Putamen (tissue), 1 donor: ENCODE results near the gene RPL6.
"Not testable (repeated sequence)": the region's sequence is repeated elsewhere in the genome, so short reads cannot be mapped to it uniquely, and the experiment has no call there.

Source experiments
- DNase-seq: peaks from one replicate; pipeline ENCODE4 v3.0.0-alpha.2; 2016; ENCODE audit warnings: low spot score

Gene RPL6

GRCh38 chr12:112419297-112420133 is 10.1 kb upstream of the RPL6 start:
- DNase-seq: no peak

GRCh38 chr12:112418608-112419296 is 9.3 kb upstream of the RPL6 start, which contains the start of gene PTPN11:
TSS of gene PTPN11 (plus strand) at chr12:112418947. CDS start at chr12:112419112, 165 bp downstream.
- peak; percentile 82 for DNase-seq

- DNase-seq: no peak
Measured at GRCh38 chr12:112418273-112418607, 8.8 kb upstream of the RPL6 start.

- DNase-seq: not testable (repeated sequence)
Measured at GRCh38 chr12:112415457-112415856, 6.1 kb upstream of the RPL6 start.

- DNase-seq: no peak
Measured at GRCh38 chr12:112413855-112414625, 4.6 kb upstream of the RPL6 start.

GRCh38 chr12:112409906-112410244 is 470 bp upstream of the RPL6 start:
- DNase-seq: no peak

GRCh38 chr12:112408621-112409020 is 784 bp downstream of the RPL6 start:
- DNase-seq: no peak

GRCh38 chr12:112407683-112408082 is 1.7 kb downstream of the RPL6 start:
- not testable (repeated sequence) for DNase-seq

GRCh38 chr12:112406519-112407488 is 2.6 kb downstream of the RPL6 start:
- DNase-seq: no peak

GRCh38 chr12:112401903-112402498 is 7.4 kb downstream of the RPL6 start:
- DNase-seq: no peak

- no peak for DNase-seq
Measured at GRCh38 chr12:112401054-112401453, 8.4 kb downstream of the RPL6 start.

GRCh38 chr12:112393328-112393727 is 16.1 kb downstream of the RPL6 start:
- no peak for DNase-seq

- not testable (repeated sequence) for DNase-seq
Measured at GRCh38 chr12:112389922-112390654, 19.3 kb downstream of the RPL6 start.

- no peak for DNase-seq
Measured at GRCh38 chr12:112389228-112389627, 20.2 kb downstream of the RPL6 start.

- DNase-seq: no peak
Measured at GRCh38 chr12:112386726-112387125, 22.7 kb downstream of the RPL6 start.

GRCh38 chr12:112382866-112383265 is 26.5 kb downstream of the RPL6 start:
- no peak for DNase-seq

- peak; percentile 94 for DNase-seq
Measured at GRCh38 chr12:112381883-112382796, 27.3 kb downstream of the RPL6 start, which contains the start of gene HECTD4. TSS of gene HECTD4 (minus strand) at chr12:112382431. CDS start at chr12:112382128, 303 bp downstream.

GRCh38 chr12:112381406-112381882 is 28.0 kb downstream of the RPL6 start:
- no peak for DNase-seq
